Peyer's patch (tissue), 4 donors: ENCODE measurements around the gene SHC3.

ENCODE experiments used
- POLR2A ChIP-seq, 2 donors: fragments of 450-650 bp; IDR thresholded peaks; one replicate each; pipeline ENCODE4 v1.5.1; 2017; ENCODE audit warnings: antibody characterized with exemption in 2 of 2, mild to moderate bottlenecking in 2 of 2, moderate library complexity in 2 of 2
- TF ChIP-seq, protein P1 (sequence below), 6 experiments: fragments of 450-650 bp in 4 of 6; fragments of 200-600 bp in 2 of 6; sonication (generic) in 1 of 6; IDR thresholded peaks; one replicate each; pipeline ENCODE4 v1.5.1; 2017 to 2019; ENCODE audit warnings: antibody characterized with exemption in 6 of 6, mild to moderate bottlenecking in 3 of 6, moderate library complexity in 1 of 6

DNA sequence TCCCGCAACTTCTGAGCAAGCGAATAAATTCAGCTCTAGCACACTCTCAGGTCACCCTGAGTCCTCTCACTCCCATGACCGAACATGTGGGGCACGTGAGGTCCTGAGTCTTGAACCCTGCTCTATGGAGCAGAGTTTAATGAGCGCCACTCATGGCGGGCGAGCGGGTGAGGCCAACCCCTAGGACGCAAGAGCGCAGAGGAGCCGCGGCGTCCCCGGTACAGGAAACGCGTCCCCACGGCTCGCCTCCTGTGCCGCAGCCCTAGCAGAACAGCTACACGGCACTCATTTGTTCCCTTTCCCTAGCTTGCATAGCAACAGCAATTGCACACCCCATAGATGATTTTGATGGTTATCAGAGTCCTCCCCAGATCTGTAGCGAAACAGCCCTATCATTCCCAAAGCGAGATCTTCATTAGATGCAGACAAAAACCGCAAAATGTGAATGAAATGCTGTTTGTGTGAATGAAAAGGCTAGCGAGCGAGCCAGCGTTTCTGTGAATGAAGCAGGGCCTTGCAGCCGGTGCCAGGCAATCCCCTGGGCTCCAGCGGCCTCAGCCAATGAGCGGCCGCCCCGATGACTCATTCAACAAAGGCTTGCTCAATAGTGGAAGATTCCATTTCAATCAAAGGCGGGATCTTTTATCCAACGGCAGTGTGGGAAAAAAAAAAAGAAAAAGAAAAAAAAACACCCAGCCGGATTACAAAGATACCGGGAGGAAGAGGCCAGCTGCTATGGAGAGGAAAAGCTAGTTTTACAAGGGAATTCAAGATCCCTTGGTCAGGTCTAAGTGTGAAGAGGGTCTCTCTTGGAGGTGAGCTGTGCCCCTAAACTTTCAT lies 1.5 kb upstream of the SHC3 start:
- TF ChIP-seq, protein P1, sequence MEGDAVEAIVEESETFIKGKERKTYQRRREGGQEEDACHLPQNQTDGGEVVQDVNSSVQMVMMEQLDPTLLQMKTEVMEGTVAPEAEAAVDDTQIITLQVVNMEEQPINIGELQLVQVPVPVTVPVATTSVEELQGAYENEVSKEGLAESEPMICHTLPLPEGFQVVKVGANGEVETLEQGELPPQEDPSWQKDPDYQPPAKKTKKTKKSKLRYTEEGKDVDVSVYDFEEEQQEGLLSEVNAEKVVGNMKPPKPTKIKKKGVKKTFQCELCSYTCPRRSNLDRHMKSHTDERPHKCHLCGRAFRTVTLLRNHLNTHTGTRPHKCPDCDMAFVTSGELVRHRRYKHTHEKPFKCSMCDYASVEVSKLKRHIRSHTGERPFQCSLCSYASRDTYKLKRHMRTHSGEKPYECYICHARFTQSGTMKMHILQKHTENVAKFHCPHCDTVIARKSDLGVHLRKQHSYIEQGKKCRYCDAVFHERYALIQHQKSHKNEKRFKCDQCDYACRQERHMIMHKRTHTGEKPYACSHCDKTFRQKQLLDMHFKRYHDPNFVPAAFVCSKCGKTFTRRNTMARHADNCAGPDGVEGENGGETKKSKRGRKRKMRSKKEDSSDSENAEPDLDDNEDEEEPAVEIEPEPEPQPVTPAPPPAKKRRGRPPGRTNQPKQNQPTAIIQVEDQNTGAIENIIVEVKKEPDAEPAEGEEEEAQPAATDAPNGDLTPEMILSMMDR (IDR thresholded peaks at IDR 0.05), result no peak
- TF ChIP-seq POLR2A (IDR thresholded peaks at IDR 0.05), result peak; percentile 30 to 57
